Stimulated activated CD8-positive, alpha-beta memory T cell treated with anti-CD3 and anti-CD28 coated beads, Interleukin-2, amount 100 ng/mL, for 48 hours (primary cell): ENCODE results near the gene RAB28.
"Not testable (repeated sequence)": the region's sequence is repeated elsewhere in the genome, so short reads cannot be mapped to it uniquely, and the experiment has no call there.

Source experiments
- DNase-seq, 2 donors: peaks; one replicate each; pipeline ENCODE4 v3.0.0-alpha.2; 2020; ENCODE audit warnings: low read depth in 2 of 2

Gene RAB28

DNA sequence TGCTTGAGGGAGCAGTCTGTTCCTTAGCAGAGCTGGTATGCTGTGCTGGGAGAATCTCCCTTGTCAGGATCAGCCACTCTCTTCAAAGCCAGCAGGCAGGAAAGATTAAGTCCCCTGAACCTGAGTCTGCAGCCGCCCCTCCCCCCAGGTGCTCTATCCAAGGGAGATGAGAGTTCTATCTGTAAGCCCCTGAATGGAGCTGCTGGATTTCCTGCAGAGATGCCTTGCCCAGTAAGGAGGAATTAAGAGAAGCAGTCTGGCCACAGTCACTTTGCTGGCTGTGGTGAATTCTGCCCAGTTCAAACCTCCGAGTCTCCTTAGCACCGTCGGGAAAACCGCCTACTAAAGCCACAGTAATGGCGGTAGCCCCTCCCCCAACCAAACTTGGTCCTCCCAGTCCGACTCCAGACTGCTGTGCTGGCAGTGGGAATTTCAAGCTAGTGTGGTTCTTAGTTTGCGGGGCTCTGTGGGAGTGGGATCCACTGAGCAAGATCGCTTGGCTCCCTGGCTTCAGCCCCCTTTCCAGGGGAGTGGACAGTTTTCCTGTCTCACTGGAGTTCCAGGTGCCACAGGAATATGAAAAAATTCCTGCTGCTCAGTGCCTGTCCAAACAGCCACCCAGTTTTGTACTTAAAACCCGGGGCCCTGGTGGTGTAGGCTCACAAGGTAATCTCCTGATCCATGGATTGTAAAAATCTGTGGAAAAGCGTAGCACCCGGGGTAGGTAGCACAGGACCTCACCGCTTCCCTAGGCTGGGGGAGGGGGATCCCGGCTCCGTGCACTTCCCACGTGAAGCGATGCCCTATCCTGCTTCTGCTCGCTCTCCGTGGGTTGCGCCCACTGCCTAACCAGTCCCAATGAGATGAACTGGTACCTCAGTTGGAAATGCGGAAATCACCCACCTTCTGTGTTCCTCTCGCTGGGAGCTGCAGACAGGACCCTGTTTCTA, 38.0 kb downstream of the RAB28 start:
- DNase-seq: no peak

DNA sequence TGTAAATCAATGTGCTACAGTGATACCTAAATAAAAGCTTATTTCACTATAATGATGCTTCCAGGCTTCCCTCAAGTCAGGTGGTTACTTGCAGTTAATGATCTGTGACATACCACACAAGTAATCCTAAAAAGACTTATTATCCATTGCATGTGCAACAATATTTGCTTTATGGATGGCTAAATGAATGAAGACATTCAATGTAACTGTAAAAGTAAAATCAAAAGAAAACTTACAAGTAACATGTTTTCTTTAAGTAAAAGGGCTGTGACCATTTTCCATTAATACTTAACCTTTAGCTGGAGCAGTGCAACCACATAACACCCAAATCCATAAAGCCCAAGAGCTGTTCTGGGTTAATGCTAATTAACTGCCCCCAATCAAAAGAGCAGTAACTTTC, 42.6 kb downstream of the RAB28 start:
- no peak for DNase-seq

DNA sequence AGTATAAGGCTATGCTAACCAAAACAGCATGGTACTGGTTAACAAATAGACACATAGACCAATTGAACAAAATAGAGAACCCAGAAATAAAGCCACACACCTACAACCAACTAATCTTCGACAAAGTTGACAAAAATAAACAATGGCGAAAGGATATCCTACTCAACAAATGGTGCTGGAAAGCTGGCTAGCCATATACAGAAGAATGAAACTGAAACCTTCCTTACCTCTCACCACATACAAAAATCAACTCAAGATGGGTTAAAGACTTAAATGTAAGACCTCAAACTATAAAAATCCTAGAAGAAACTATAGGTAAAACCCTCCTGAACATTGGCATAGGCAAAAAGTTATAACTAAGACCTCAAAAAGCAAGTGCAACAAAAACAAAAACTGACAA, 47.2 kb downstream of the RAB28 start:
- no peak for DNase-seq

DNA sequence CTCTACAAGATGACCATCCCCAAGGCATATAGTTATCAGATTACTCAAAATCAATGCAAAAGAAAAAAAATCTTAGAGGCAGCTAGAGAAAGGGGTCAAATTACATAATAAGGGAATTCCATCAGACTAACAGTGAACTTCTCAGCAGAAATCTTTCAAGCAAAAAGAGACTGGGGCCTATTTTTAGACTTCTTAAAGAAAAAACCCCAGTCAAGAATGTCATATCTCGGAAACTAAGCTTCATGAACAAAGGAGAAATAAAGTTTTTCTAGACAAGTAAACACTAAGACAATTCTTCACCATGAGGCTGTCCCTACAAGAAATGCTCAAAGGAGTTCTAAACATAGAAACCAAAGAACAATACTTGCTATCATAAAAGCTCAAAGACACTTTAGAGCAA, 51.7 kb downstream of the RAB28 start:
- no peak for DNase-seq

DNA sequence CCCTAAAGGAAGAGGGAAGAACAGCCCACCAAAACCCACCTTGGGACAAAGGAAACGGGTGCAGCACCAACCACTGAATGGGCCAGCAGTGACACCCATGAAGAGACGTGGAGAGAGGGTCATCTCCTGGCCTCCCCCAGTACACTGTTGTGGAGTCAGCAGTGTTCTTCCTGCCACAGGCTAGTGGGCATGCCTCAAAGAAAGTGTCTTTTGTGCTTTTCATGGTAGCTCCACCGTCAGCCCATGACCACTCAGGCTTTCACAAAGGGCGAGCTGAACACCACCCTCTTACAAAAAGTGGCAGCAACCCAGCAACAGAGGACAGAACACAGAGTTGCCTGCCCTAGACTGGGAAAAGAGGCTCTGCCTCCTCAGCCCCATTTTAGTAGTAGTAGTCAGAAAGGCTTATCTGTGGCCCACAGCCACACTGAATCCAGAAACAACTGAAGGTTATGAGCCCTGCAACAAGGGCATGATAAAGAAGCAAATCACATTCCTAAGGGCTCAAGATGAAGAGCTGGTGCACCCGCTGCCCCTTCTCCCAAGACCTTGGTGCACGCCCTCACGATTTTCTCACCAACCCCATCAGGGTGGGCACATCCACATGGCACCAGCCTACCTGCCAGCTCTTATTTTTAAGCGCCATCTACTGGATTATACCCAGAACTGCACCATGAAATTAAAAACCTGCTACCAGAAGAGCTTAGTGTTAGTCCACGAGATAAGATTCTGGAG, 53.1 kb downstream of the RAB28 start:
- no peak for DNase-seq

DNA sequence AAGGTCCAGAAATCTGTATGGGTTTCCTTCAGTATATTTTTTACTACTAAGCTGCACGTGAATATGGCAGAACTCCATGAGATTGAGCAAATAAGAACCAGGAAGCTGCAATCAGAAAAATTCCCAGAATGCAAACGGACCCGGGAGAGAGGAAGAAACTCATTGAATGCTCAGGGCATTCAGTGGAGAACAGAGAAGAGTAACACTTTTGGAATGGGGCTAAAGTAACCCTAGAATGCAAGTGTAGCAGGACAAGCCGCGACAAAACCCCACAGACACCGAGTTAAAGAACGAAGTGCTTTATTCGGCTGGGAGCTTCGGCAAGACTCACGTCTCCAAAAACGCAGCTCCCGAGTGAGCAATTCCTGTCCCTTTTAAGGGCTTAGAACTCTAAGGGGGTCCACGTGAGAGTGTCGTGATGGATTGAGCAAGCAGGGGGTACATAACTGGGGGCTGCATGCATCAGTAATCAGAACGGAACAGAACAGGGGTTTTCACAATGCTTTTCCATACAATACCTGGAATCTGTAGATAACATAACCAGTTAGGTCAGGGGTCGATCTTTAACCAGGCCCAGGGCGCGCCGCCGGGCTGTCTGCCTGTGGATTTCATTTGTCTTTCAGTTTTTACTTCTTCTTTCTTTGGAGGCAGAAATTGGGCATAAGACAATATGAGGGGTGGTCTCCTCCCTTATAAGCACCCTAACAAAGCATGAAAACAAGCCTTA, 56.4 kb downstream of the RAB28 start:
- DNase-seq: no peak

DNA sequence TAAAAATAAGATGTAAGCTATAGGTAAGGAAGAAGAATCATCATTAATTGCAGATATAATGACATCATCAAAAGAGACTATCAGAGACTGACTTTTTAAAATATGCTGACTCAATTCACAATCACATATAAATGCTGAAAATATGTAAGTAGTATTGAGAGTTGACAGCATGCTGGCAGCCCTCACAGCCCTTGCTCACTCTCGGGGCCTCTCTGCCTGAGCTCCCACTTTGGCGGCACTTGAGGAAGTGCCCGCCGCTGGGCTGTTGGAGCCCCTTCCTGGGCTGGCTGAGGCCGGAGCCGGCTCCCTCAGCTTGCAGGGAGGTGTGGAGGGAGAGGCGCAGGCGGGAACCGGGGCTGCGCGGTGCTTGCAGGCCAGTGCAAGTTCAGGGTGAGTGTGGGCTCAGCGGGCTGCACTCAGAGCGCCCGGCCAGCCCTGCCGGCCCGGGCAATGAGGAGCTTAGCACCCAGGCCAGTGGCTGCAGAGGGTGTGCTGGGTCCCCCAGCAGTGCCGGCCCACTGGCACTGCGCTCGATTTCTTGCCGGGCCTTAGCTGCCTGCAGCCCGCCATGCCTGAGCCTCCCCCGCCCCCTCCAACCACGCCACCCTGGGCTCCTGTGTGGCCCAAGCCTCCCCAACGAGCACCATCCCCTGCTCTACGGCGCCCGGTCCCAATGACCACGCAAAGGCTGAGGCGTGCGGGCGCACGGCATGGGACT, 68.9 kb downstream of the RAB28 start:
- DNase-seq: no peak

DNA sequence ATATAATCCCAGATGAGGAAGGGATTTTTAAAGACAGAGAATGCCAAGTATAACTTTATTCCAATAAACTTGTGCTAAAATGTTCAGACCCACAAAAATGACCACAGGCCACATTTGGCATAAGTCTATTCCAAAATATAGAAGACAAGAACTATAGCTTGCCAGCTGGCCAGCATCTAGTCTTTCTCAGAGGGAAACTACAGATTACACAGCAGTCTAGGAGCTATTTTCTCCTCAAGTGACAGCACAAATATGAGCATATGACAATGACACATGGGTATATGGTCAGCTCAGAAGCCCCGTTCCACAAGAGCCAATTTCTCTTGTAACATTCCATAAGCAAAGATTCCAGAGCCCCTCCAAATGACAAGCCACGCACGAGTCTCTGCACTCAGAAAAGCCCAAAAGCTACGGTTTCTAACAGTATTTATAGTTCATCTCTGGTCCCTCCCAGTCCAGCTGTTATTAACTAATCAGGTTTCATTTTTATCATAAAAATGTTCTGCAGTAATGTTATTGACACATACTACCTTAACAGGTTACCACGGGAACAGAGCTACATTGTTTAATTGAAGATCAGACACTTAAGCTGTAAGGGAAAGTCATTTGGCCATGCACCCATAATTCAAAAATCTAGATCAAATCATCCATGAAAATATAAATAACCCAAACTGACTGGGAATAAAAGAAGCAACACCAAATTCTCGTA, 70.3 kb downstream of the RAB28 start:
- no peak for DNase-seq

DNA sequence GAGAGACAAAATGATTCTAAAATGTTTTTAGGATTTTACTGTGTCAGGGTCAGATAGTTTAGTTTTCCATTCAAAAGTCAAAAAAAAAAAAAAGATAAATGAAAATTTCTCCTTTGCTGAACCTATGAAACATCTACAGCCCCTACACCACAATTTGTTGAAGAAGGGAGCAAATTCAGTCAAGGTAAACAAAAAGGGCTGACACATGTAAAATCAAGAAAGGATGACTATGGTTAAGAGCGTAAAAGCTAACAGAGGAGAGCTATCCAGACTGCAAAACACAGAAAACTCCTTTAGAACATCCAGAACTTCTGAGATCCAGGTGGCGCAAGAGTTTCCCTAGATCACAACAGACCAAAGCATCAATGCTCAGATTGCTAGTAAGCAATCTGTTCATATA, 72.2 kb downstream of the RAB28 start:
- no peak for DNase-seq

DNA sequence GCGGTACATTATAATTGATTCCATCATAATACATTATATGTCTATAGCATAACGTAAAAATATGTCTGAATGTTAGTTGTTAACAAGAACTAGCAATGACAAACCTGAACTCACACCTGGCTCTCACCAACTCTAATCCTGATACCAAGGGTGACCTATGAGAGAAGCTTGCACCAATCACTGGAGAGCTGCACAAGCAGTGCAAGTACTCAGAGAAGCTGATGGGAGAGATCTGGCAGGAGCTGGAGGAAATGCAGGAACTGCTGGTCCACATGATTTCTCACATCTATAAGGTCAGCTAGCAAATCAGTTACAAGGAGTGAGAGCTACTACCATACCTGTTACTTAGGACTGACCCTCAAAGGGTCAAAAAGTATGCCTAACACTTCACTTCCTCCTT, 74.8 kb downstream of the RAB28 start:
- no peak for DNase-seq

DNA sequence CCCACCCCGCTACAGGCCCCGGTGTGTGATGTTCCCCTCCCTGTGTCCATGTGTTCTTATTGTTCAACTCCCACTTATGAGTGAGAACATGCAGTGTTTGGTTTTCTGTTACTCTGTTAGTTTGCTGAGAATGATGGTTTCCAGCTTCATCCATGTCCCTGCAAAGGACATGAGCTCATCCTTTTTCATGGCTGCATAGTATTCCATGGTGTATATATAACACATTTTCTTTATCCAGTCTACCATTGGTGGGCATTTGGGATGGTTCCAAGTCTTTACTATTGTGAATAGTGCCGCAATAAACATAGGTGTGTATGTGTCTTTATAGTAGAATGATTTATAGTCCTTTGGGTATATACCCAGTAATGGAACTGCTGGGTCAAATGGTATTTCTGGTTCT, 78.0 kb downstream of the RAB28 start:
- not testable (repeated sequence) for DNase-seq

DNA sequence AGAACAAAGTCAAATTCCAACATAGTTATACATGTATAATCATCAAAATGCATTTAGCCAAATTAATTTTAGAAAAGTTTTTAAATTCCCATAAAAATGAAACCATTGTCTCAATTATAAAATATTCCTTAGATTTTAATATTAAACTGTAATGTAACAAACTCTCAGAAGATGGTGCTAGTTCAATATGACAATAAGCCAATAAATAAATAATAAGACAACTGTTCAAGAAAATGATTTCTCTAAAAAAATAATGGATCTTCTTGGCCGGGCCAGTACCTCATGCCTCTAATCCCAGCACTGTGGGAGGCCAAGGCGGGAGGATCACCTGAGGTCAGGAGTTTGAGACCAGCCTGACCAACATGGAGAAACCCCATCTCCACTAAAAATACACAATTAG, 80.3 kb downstream of the RAB28 start:
- no peak for DNase-seq

DNA sequence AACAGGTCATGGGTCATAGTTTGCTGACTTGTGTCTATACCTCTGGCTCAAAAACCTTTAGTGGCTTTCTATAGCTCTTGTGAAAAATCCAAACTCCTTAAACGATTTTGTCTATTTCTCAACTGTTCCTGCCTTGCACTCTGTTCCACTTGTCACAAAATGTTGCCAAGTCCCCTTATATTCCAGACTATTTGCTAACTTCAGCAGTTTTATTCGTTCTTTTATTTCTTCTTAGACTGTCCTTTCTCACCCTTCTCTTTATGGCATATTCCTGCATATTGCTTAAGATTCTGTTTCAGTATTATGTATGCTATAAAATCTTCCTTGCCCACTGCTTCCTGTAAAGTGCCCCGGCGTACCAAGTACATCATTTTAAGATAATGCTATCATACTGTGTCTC, 80.8 kb downstream of the RAB28 start:
- no peak for DNase-seq

DNA sequence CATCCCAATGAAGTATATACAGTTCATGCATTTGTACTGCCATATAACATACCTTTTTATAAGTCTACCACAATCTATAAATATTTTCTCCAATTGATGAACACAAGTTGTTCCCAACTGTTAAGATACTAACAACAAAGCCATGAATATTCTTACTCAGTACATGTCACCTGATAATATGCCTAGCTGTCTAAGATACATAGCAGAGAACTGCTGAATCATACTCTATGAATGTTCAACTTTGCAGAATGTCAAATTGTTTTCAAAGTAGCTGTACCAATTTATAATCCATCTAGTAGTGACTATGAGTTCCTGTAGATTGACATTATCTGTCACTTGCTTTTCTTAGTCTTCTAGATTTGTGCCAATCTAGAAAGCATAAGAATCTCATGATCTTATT, 84.9 kb downstream of the RAB28 start:
- no peak for DNase-seq

DNA sequence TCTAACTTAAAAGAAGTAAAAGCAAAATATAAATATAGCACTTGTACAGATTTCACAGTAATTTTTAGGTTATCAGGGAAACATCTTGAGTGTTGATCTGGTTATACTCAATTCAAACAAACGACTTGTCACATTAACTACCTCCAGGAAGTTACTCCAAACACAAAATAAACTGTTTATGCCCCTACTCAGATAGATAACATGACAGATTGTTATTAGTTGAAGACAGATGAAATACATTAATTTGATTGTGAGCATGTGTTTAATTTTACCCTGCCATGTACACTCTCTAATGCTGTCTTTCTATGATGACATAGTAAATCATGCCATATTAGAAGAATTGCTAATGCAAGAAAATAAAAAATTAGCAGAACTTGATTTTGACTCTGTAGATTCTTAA, 88.0 kb downstream of the RAB28 start:
- no peak for DNase-seq

DNA sequence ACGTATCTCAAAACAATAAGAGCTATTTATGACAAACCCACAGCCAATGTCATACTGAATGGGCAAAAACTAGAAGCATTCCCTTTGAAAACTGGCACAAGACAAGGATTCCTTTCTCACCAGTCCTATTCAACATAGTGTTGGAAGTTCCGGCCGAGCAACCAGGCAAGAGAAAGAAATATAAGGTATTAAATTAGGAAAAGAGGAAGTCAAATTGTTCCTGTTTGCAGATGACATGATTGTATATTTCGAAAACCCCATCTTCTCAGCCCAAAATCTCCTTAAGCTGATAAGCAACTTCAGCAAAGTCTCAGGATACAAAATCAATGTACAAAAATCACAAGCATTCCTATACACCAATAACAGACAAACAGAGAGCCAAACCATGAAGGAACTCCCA, 94.2 kb downstream of the RAB28 start:
- DNase-seq: not testable (repeated sequence)

DNA sequence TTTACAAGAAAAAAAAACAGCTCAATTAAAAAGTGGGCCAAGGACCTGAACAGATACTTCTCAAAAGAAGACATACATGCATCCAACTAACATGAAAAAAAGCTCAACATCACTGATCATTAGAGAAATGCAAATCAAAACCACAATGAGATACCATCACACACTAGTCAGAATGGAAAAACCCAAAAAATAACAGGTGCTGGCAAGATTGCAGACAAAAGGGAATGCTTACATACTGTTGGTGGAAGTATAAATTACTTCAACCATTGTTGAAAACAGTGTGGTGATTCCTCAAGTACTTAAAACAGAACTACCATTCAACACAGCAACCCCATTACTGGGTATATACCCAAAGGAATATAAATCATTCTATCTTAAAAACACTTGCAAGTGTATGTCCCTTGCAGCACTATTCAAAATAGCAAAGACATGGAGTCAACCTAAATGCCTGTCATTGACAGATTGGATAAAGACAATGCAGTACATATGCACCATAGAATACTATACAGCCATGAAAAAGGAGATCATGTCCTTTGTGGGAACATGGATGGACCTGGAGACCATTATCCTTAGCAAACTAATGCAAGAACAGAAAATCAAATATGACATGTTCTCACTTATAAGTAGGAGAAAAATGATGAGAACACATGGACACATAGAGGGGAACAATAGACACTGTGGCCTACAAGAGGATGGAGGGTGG, 97.6 kb downstream of the RAB28 start:
- DNase-seq: no peak

DNA sequence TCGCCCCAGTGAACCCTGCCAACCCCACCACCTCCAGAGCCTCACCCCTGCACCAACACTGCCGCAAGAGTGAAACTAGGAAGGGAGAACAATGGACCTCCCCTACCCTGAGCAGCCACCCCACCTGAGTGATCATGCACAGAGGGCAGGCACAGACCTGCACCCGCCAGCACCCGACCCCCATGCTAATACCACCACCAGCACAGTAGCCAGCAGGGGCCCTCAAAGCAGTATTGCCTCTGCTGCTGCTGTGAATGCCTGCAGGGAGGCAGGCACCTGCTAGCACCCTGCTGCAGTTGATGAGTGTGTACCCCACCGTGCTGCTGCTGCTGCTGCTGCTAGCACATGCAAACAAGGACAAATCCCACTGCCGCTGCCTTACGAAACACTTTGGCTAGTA, 100.1 kb downstream of the RAB28 start:
- DNase-seq: no peak

DNA sequence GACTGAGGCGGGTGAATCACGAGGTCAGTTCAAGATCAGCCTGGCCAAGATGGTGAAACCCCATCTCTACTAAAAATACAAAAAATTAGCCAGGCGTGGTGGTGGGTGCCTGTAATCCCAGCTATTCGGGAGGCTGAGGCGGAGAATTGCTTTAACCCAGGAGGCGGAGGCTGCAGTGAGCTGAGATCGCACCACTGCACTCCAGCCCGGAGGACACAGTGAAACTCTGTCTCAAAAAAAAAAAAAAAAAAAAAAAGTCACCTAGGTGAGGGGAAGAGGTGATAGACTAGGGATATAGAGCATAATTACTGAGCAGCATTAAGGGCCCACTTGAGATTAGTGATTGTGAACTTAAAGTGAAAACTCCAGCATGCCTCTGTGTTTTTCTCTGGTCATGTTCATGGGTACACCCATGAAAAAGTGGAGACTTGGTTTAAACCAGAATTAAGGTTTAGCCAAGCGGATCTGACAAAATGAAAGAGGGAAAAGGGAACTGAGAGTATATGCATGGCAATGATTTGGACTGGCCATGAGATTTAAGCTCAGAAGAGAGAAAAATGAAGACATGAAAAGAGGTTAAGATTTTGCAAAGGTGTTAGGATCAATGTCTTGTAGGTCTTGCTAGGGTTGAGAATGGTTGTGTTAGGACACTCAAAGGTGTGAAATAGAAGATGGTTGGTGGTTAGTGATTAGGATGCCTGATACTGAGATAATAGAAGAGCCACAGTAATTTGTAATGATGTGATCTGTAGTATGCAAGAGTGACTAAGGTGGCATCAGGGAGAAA, 105.0 kb downstream of the RAB28 start:
- no peak for DNase-seq

DNA sequence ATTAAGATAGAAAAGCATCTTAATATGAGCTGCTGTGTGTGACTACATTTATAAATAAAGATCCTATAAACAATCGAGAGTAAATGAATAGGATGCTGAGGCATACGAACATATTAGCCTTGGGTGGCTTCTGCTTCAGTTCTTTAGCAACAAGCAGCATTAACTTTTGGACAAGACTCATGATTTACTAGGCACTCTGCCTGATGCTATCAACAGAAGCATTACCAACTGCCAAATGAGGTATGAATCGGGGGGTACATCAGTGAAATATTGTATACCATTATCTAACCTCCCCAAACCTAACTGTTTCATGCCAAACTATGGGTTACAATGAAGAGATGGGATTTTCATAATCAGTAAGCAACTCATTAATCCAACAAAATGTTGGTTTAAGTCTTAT, 113.1 kb downstream of the RAB28 start:
- DNase-seq: no peak
